GM18505 (cell line): ENCODE results near the gene MICAL3.
A peak's percentile ranks its signal among the peaks of the same experiment; 100 is the strongest.
"Not testable (repeated sequence)": the region's sequence is repeated elsewhere in the genome, so short reads cannot be mapped to it uniquely, and the experiment has no call there.

Experiments
- ATAC-seq: cut with Tn5 transposase; IDR thresholded peaks from one replicate; pipeline ENCODE4 v1.9.1; 2021; ENCODE audit not compliant: unreplicated experiment
- POLR2A ChIP-seq: IDR thresholded peaks from 4 replicates; pipeline ENCODE4 v1.6.1; 2011; ENCODE audit warnings: borderline replicate concordance; ENCODE audit not compliant: insufficient read depth, insufficient read length; ENCODE audit errors: extremely low read depth

The MICAL3 gene

GRCh38 chr22:18024276-18024939 lies at the start of gene MICAL3:
MICAL3 (minus strand) TSS chr22:18024561; CDS start chr22:17906812, 117,749 bp downstream.
- no peak for TF ChIP-seq POLR2A
- ATAC-seq = peak; percentile 77

GRCh38 chr22:18073927-18074326 lies 49.6 kb upstream of the MICAL3 start:
- not testable (repeated sequence) for ATAC-seq

GRCh38 chr22:18073467-18073866 lies 49.1 kb upstream of the MICAL3 start:
- TF ChIP-seq POLR2A = no peak
- no peak for ATAC-seq

GRCh38 chr22:18071968-18072310 lies 47.6 kb upstream of the MICAL3 start:
- no peak for ATAC-seq
- no peak for TF ChIP-seq POLR2A

DNA sequence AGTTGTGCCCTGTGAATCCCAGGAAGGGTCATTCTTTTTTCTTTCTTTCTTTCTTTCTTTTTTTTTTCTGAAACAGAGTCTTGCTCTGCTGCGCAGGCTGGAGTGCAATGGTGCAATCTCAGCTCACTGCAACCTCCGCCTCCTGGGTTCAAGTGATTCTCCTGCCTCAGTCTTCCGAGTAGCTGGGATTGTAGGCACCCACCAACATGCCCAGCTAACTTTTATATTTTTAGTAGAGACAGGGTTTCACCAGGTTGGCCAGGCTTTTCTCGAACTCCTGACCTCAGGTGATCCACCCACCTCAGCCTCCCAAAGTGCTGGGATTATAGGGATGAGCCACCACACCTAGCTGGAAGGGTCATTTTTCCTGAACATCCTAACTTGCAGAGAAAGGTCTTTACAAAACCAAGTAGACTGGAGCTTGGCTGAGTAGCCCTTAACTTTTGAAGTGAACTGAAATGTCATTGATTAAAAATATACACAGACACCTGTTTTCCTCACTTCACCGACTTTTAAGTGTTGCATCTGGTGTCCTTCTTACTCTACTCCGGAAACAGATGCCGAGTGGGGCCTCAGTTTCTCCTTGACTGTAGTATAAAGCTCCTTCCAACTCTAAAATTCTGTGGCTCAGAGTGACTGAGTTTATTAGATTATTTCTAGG lies 47.1 kb upstream of the MICAL3 start:
- not testable (repeated sequence) for ATAC-seq

DNA sequence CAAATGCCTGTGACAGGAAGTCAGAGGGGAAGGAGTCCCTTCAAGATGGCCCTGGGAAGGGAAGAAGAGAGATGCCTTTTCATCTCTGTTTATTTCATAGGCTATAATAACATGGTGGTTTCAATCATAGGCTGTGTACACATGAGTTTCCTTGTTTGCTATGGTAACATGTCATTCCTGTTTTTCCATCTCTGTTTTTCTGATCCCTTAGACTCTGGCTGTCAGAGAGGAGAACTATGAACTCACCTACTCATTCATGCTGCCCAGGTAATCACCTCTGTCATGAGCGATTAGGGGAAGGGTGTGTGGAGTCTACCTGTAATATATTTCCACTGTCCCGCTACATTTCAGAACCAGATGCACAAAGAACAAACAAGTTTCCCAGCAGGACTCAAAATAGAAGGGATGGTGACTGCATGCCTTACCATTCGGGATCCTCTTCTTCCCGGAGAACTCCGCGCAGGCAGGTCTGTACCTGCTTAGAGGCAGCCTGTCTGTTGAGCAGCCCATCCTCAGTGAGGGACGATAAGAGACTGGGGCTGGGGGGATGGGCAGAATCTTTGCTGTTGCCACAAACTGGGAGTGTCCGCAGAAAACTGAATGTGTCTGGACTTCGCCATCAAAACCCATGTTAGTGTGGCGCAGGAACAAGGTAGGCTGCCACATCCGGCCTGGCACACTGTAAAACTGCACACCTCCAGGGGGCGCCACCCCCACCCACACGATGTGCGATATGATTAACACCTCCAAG lies 46.4 kb upstream of the MICAL3 start:
- no peak for TF ChIP-seq POLR2A
- no peak for ATAC-seq

- no peak for TF ChIP-seq POLR2A
- no peak for ATAC-seq
Measured at GRCh38 chr22:18070041-18070440, 45.7 kb upstream of the MICAL3 start.

DNA sequence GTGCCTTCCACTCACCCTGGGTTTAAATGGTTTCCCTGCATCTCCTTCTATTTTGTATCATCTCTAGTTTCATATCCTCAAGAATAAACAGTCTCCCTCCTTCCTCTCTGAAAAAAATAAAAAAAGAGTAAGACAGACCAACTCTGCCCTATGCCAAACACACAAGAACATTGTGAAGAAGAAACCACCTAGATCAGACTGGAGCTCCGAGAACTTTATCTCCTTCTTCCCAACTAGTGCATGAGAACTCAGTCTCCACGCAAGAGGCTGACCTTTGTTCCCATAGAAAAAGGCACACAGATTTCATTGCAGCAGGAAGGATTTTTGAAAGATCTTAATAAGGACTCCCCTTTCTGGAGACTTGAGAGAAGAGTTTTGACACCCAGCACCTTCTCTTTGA lies 44.7 kb upstream of the MICAL3 start:
- no peak for TF ChIP-seq POLR2A
- no peak for ATAC-seq

- ATAC-seq = no peak
- no peak for TF ChIP-seq POLR2A
Measured at GRCh38 chr22:18068381-18068988, 44.1 kb upstream of the MICAL3 start.

GRCh38 chr22:18067548-18068341 lies 43.4 kb upstream of the MICAL3 start:
- ATAC-seq = no peak
- no peak for TF ChIP-seq POLR2A

DNA sequence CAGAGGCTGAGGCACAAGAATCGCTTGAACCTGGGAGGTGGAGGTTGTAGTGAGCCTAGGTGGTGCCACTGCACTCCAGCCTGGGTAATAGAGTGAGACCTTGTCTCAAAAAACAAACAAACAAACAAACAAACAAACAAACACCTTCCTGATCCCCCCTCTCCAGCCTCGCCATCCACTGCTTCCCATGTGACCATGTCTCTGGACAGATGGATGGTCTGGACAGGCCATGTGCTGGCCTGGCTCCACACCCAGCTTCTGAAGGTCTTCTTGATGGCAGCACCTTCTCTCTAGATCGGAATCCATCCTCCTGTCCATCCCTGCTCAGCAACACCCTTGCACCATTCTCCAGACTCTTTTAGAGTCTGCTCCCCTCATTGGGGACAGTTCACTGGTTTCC lies 42.8 kb upstream of the MICAL3 start:
- ATAC-seq = no peak
- TF ChIP-seq POLR2A = no peak

DNA sequence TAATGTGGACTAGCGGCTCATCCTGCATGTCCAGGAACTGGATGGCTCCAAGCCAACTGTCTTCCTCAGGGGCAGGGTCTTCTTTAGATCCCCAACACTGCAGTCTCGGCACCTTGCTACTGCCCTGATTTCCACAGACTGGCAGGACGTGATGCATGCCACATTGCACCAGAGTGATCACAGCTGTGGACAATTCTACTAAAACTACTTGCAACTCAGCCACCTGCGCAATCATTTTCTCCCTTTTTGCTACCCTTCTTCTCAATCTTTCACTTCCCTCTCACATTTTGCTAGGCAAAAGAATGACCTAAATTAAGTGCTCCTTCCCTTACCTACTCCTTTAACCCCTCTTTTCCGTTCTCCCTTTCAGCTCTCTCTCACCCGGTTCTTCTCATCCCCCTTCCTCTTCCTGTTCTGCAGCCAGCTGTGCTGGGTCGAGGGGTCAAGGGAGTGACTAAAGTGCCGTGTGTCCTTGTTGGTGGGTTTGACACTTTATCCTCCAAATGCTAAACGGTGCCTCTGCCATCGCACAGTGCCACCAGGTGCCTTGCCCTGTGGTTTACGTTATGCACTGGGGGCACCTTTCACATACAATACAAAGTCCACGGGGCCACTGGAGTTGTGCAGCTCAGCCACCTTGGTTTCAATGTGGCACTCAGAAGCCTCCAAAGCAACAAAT lies 42.0 kb upstream of the MICAL3 start:
- no peak for ATAC-seq
- no peak for TF ChIP-seq POLR2A

- no peak for ATAC-seq
- no peak for TF ChIP-seq POLR2A
Measured at GRCh38 chr22:18065256-18065655, 40.9 kb upstream of the MICAL3 start.

DNA sequence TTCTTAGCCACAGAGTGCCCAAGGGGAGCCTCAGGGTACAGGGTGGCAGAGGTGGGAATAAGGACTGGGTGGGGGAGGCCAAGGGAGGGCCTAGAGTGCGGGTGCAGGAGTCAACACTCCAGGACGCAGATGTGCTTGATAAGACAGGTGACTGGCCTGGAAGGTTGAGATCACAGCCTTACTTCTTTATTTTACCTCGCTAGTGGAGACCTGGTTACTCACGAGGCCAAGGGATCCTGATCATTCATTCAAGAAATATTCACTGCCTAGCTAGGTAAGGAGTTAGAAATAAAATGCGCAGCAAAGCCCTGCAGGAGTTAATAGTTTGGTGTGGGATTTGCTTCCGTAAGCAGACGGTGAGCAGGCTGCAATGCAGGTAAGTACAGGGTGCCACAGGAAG lies 40.3 kb upstream of the MICAL3 start:
- ATAC-seq = no peak
- no peak for TF ChIP-seq POLR2A

- not testable (repeated sequence) for ATAC-seq
Measured at GRCh38 chr22:18063715-18064114, 39.4 kb upstream of the MICAL3 start.
